Esophagus muscularis mucosa (tissue), 3 donors: ENCODE measurements around the gene ARMC9.

Source experiments
- POLR2AphosphoS5 ChIP-seq, 2 donors: sonication (generic); formaldehyde crosslinking; IDR thresholded peaks; one replicate each; pipeline ENCODE4 v1.6.1; 2017; ENCODE audit warnings: antibody characterized with exemption in 2 of 2
- TF ChIP-seq, protein P1 (sequence below), 3 experiments: fragments of 200-600 bp in 2 of 3; fragments of 450-650 bp in 1 of 3; sonication (generic) in 2 of 3; IDR thresholded peaks; one replicate each; pipeline ENCODE4 v1.5.1; 2017 to 2019; ENCODE audit warnings: antibody characterized with exemption in 3 of 3, mild to moderate bottlenecking in 2 of 3, moderate library complexity in 1 of 3

DNA sequence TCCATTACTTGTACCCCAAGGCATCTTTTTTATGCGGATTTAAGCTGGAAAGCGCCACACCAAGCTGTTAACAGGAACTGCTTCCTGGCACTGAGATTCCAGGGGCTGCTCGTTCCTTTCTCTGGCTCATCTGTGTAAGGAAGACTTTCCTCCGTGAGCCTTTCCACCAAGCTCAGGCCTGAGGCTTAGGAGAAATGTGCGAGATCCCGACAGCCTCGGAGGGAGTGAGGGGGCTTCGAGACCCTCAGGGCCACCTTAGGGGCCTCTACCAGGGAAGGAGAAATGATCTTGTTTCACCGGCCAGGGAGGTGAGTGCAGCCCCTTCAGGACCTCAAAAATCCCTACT lies 214.2 kb downstream of the ARMC9 start:
- TF ChIP-seq, protein P1, sequence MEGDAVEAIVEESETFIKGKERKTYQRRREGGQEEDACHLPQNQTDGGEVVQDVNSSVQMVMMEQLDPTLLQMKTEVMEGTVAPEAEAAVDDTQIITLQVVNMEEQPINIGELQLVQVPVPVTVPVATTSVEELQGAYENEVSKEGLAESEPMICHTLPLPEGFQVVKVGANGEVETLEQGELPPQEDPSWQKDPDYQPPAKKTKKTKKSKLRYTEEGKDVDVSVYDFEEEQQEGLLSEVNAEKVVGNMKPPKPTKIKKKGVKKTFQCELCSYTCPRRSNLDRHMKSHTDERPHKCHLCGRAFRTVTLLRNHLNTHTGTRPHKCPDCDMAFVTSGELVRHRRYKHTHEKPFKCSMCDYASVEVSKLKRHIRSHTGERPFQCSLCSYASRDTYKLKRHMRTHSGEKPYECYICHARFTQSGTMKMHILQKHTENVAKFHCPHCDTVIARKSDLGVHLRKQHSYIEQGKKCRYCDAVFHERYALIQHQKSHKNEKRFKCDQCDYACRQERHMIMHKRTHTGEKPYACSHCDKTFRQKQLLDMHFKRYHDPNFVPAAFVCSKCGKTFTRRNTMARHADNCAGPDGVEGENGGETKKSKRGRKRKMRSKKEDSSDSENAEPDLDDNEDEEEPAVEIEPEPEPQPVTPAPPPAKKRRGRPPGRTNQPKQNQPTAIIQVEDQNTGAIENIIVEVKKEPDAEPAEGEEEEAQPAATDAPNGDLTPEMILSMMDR (IDR thresholded peaks at IDR 0.05), result no peak
- TF ChIP-seq POLR2AphosphoS5 (IDR thresholded peaks at IDR 0.05), result no peak
